Body of pancreas (tissue), 4 donors: Measurements from ENCODE around the gene MKKS.

Experiments
- POLR2A ChIP-seq, 3 donors: fragments of 450-650 bp; IDR thresholded peaks; one replicate each; pipeline ENCODE4 v1.6.1; 2016; ENCODE audit warnings: antibody characterized with exemption in 3 of 3, mild to moderate bottlenecking in 2 of 3
- TF ChIP-seq, protein P1 (sequence below), 7 experiments: fragments of 450-650 bp in 4 of 7; fragments of 200-600 bp in 3 of 7; sonication (generic) in 3 of 7; IDR thresholded peaks; one replicate each; pipeline ENCODE4 v1.5.1; 2016 to 2019; ENCODE audit warnings: antibody characterized with exemption in 7 of 7

DNA sequence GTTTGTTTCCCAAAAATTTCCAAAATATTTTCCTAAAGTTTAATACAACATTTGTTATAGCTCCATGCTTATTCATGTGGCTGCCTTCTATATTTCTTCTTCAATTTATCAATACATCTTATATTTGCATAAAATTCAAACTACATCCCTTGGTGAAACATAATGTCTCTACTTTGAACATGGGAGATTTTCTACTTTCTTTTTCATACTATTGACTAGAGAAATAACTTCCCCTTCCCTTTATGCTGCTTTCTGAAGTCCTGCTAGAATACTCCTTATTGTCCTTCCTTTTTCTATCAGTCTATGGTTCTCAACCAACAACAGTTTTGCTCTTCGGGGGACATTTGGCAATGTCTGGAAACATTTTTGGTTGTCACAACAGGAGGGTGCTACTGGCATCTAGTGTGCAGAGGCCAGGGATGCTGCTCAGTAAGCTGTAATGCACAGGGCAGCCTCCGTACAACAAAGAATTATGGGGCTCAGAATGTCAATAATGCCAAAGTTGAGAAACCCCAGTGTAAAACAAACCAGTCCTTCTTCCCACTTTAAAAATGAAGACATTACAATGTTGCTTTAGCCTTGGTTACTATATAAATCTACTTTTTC, 29.9 kb downstream of the MKKS start:
- TF ChIP-seq, protein P1, sequence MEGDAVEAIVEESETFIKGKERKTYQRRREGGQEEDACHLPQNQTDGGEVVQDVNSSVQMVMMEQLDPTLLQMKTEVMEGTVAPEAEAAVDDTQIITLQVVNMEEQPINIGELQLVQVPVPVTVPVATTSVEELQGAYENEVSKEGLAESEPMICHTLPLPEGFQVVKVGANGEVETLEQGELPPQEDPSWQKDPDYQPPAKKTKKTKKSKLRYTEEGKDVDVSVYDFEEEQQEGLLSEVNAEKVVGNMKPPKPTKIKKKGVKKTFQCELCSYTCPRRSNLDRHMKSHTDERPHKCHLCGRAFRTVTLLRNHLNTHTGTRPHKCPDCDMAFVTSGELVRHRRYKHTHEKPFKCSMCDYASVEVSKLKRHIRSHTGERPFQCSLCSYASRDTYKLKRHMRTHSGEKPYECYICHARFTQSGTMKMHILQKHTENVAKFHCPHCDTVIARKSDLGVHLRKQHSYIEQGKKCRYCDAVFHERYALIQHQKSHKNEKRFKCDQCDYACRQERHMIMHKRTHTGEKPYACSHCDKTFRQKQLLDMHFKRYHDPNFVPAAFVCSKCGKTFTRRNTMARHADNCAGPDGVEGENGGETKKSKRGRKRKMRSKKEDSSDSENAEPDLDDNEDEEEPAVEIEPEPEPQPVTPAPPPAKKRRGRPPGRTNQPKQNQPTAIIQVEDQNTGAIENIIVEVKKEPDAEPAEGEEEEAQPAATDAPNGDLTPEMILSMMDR (IDR thresholded peaks at IDR 0.05) = no peak
- no peak for TF ChIP-seq POLR2A (IDR thresholded peaks at IDR 0.05)
